Small intestine (tissue), 7 donors: Measurements from ENCODE around the gene AGAP3. TPM values are rescaled to one million over a fixed set of nuclear protein-coding genes. Genes with fewer than 3 reads are reported as not detected.

Experiments
- DNase-seq, 2 donors: peaks; one replicate each; pipeline versions ENCODE4 v3.0.0 to v3.0.0-alpha.2; 2013
- FAIRE-seq: peaks from 2 replicates; lab custom pipeline; 2012; peaks lifted over from hg19 to GRCh38; lab: Jason Lieb, UNC
- H3K27ac ChIP-seq, 3 donors: one replicate each; pipeline ENCODE4 v1.5.1; 2013; ENCODE audit warnings: low read length in 2 of 3, mild to moderate bottlenecking in 2 of 3, control low read depth in 1 of 3, inconsistent platforms in 1 of 3, low read depth in 1 of 3, moderate library complexity in 1 of 3
- H3K27me3 ChIP-seq, 3 donors: one replicate each; pipeline ENCODE4 v1.6.1; 2013; ENCODE audit warnings: low read length in 3 of 3, inconsistent platforms in 1 of 3; ENCODE audit not compliant: control insufficient read depth in 3 of 3, insufficient read depth in 3 of 3
- H3K36me3 ChIP-seq, 3 donors: one replicate each; pipeline ENCODE4 v1.6.1; 2013; ENCODE audit warnings: low read length in 3 of 3, inconsistent platforms in 1 of 3, low read depth in 1 of 3, mild to moderate bottlenecking in 1 of 3, moderate library complexity in 1 of 3; ENCODE audit not compliant: control insufficient read depth in 3 of 3, insufficient read depth in 2 of 3
- H3K4me1 ChIP-seq, 3 donors: one replicate each; pipeline ENCODE4 v1.6.1; 2013; ENCODE audit warnings: low read length in 2 of 3, inconsistent platforms in 1 of 3, low read depth in 1 of 3, mild to moderate bottlenecking in 1 of 3, moderate library complexity in 1 of 3; ENCODE audit not compliant: control insufficient read depth in 3 of 3, insufficient read depth in 2 of 3
- H3K4me3 ChIP-seq, 3 donors: one replicate each; pipeline ENCODE4 v1.5.1; 2013; ENCODE audit warnings: low read length in 3 of 3, control low read depth in 1 of 3, inconsistent platforms in 1 of 3, low read depth in 1 of 3, mild to moderate bottlenecking in 1 of 3, moderate library complexity in 1 of 3
- H3K9me3 ChIP-seq, 2 donors: one replicate each; pipeline ENCODE4 v1.6.1; 2013; ENCODE audit warnings: low read depth in 1 of 2, low read length in 1 of 2; ENCODE audit not compliant: control insufficient read depth in 2 of 2, insufficient read depth in 1 of 2
- WGBS, 3 donors: extraction: QIAGEN DNeasy Blood & Tissue Kit; methylation state at CpG; one replicate each; pipeline ENCODE4 v1.1.7; 2013; 5-methylcytosine and 5-hydroxymethylcytosine counted together
- polyA plus RNA-seq, 4 donors: library from polyadenylated mRNA; stranded (reverse) in 3 of 4; unstranded in 1 of 4; fragments of 200-250 nt in 3 of 4; fragments of 120-200 nt in 1 of 4; gene quantifications; one replicate each; pipeline versions ENCODE4 v1.2.1 to v1.2.3, GENCODE V29; 2013
- donor health status: healthy with polysubstance abuse.
- donor health status: control.
- donor health status: control.
- donor health status: Bipolar disorder and iron deficiency.
- donor health status: healthy.

Gene AGAP3
- polyA plus RNA-seq, 4 donors: 46.5 to 57.9 (median 54.4) TPM

GRCh38 chr7:151064993-151065392 lies 21.3 kb upstream of the AGAP3 start:
- FAIRE-seq: no peak
- no peak for DNase-seq
- H3K27me3 ChIP-seq: no peaks in the 10 kb centered on the region
- no peak overlapping the region for H3K4me3 ChIP-seq
- H3K9me3 ChIP-seq: no peaks in the 10 kb centered on the region
- H3K27ac ChIP-seq: no peak overlapping the region
- 88 to 93% (median 93%) methylated on average over 6 of the region's 6 CpGs for WGBS, 3 donors
- H3K36me3 ChIP-seq: peaks cover 9 to 76% (median 22%) of the 10 kb centered on the region in 3 donors
- peaks cover 0 to 27% (median 9%) of the 10 kb centered on the region in 3 donors for H3K4me1 ChIP-seq

GRCh38 chr7:151065516-151065915 lies 20.8 kb upstream of the AGAP3 start:
- whole genome bisulfite sequencing, 3 donors: 80 to 84% (median 83%) methylated on average over 14 of the region's 14 CpGs
- Histone ChIP-seq H3K36me3 (peaks cover 9 to 81% (median 22%) of the 10 kb centered on the region in 3 donors), H3K27me3 (no peaks in the 10 kb centered on the region), H3K4me3 (no peak overlapping the region), H3K9me3 (no peaks in the 10 kb centered on the region), H3K4me1 (peaks cover 0 to 24% (median 7%) of the 10 kb centered on the region in 3 donors), H3K27ac (no peak overlapping the region)
- FAIRE-seq (no peak), DNase-seq (no peak)

- Histone ChIP-seq H3K36me3 (peaks cover 9 to 90% (median 22%) of the 10 kb centered on the region in 3 donors), H3K27me3 (no peaks in the 10 kb centered on the region), H3K4me1 (peaks cover 0 to 15% (median 0%) of the 10 kb centered on the region in 3 donors), H3K9me3 (no peaks in the 10 kb centered on the region), H3K4me3 (no peak overlapping the region), H3K27ac (no peak overlapping the region)
- FAIRE-seq: no peak
- no peak for DNase-seq
- WGBS, 3 donors: 90 to 94% (median 94%) methylated on average over 36 to 39 of the region's 39 CpGs
Measured at GRCh38 chr7:151066273-151066974, 19.9 kb upstream of the AGAP3 start.

GRCh38 chr7:151068069-151068773 lies 18.1 kb upstream of the AGAP3 start:
- Histone ChIP-seq H3K9me3 (no peaks in the 10 kb centered on the region), H3K4me3 (no peak overlapping the region), H3K4me1 (peaks cover 0 to 7% (median 0%) of the 10 kb centered on the region in 3 donors), H3K27ac (no peak overlapping the region), H3K27me3 (no peaks in the 10 kb centered on the region), H3K36me3 (peaks cover 9 to 98% (median 29%) of the 10 kb centered on the region in 3 donors)
- FAIRE-seq: no peak
- 88 to 96% (median 93%) methylated on average over 12 of the region's 12 CpGs for WGBS, 3 donors
- DNase-seq: no peak

GRCh38 chr7:151069841-151070573 lies 16.3 kb upstream of the AGAP3 start:
- no peaks in the 10 kb centered on the region for H3K27me3 ChIP-seq
- no peak for DNase-seq
- H3K27ac ChIP-seq: no peak overlapping the region
- no peaks in the 10 kb centered on the region for H3K9me3 ChIP-seq
- H3K4me3 ChIP-seq: no peak overlapping the region
- no peak for FAIRE-seq
- H3K4me1 ChIP-seq: no peaks in the 10 kb centered on the region
- peaks cover 10 to 100% (median 25%) of the 10 kb centered on the region in 3 donors for H3K36me3 ChIP-seq
- WGBS, 3 donors: 86 to 90% (median 90%) methylated on average over 17 of the region's 17 CpGs

GRCh38 chr7:151070574-151070960 lies 15.7 kb upstream of the AGAP3 start:
- DNase-seq (no peak), FAIRE-seq (no peak)
- no peak overlapping the region for H3K27ac ChIP-seq
- H3K4me3 ChIP-seq: no peak overlapping the region
- H3K36me3 ChIP-seq: peaks cover 11 to 100% (median 25%) of the 10 kb centered on the region in 3 donors
- H3K27me3 ChIP-seq: no peaks in the 10 kb centered on the region
- no peaks in the 10 kb centered on the region for H3K9me3 ChIP-seq
- no peaks in the 10 kb centered on the region for H3K4me1 ChIP-seq
- whole genome bisulfite sequencing, 3 donors: 91 to 94% (median 94%) methylated on average over 15 of the region's 15 CpGs

- Histone ChIP-seq H3K27me3 (no peaks in the 10 kb centered on the region), H3K36me3 (peaks cover 16 to 100% (median 22%) of the 10 kb centered on the region in 3 donors), H3K27ac (no peak overlapping the region), H3K4me1 (no peaks in the 10 kb centered on the region), H3K4me3 (no peak overlapping the region), H3K9me3 (no peaks in the 10 kb centered on the region)
- WGBS, 3 donors: 93 to 95% (median 93%) methylated on average over 26 to 39 of the region's 39 CpGs
- DNase-seq (no peak), FAIRE-seq (no peak)
Measured at GRCh38 chr7:151071032-151071866, 15.0 kb upstream of the AGAP3 start.
